Progenitor cell of endocrine pancreas (in vitro differentiated cells): Measurements from ENCODE around the gene LAMB1. TPM values are rescaled to one million over a fixed set of nuclear protein-coding genes. Genes with fewer than 3 reads are reported as not detected.

Experiments used
- DNase-seq: peaks from one replicate; pipeline ENCODE4 v3.0.0; 2021; ENCODE audit warnings: low spot score; ENCODE audit not compliant: unreplicated experiment
- H3K27ac Mint-ChIP-seq: 2 replicates; pipeline ENCODE4 v1.8.0; 2021; ENCODE audit warnings: mild to moderate bottlenecking, moderate library complexity, mixed read lengths
- H3K27me3 Mint-ChIP-seq: 2 replicates; pipeline ENCODE4 v1.8.0; 2021; ENCODE audit warnings: mixed read lengths
- H3K36me3 Mint-ChIP-seq: 2 replicates; pipeline ENCODE4 v1.8.0; 2022; ENCODE audit warnings: mixed read lengths; ENCODE audit not compliant: insufficient read depth
- H3K4me1 Mint-ChIP-seq: 2 replicates; pipeline ENCODE4 v1.8.0; 2021; ENCODE audit warnings: low read depth, mixed read lengths
- H3K4me3 Mint-ChIP-seq: 2 replicates; pipeline ENCODE4 v1.8.0; 2021; ENCODE audit warnings: low read depth, mild to moderate bottlenecking, moderate library complexity, mixed read lengths
- H3K9me3 Mint-ChIP-seq: 2 replicates; pipeline ENCODE4 v1.8.0; 2021; ENCODE audit warnings: low read depth, mixed read lengths
- CTCF ChIP-seq: fragments of 200-600 bp; sonication (generic); IDR thresholded peaks from one replicate; pipeline ENCODE4 v1.5.0; 2021; ENCODE audit warnings: antibody characterized with exemption, mild to moderate bottlenecking; ENCODE audit not compliant: unreplicated experiment
- total RNA-seq: library from RNA; stranded (reverse); gene quantifications from 2 replicates; pipeline ENCODE4 v1.2.1, GENCODE V29; 2021

The LAMB1 gene
- total RNA-seq, 1 donor from 2014 or later: 275 TPM

DNA sequence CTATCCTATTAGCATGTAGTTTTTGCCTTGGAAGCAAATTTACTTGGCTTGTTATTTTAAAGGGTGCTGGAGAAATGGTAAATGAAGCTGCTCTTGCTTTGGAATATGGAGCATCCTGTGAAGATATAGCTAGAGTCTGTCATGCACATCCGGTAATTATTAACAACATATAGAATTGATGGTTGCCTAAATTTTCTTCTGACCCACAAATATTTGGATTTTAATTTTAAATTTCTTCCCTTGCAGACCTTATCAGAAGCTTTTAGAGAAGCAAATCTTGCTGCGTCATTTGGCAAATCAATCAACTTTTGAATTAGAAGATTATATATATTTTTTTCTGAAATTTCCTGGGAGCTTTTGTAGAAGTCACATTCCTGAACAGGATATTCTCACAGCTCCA lies 84.0 kb downstream of the LAMB1 start:
- H3K27ac Mint-ChIP-seq: no peak overlapping the region
- H3K36me3 Mint-ChIP-seq: peaks cover 65% of the 10 kb centered on the region
- H3K9me3 Mint-ChIP-seq: no peaks in the 10 kb centered on the region
- no peak for TF ChIP-seq CTCF
- H3K4me3 Mint-ChIP-seq: no peak overlapping the region
- no peaks in the 10 kb centered on the region for H3K27me3 Mint-ChIP-seq
- H3K4me1 Mint-ChIP-seq: peaks cover 22% of the 10 kb centered on the region
- no peak for DNase-seq

GRCh38 chr7:107917763-107918651 lies 85.0 kb downstream of the LAMB1 start:
- Mint-ChIP-seq H3K4me1 (peaks cover 22% of the 10 kb centered on the region), H3K9me3 (no peaks in the 10 kb centered on the region), H3K4me3 (no peak overlapping the region), H3K27ac (no peak overlapping the region), H3K27me3 (no peaks in the 10 kb centered on the region), H3K36me3 (peaks cover 65% of the 10 kb centered on the region)
- TF ChIP-seq CTCF: no peak
- DNase-seq: no peak

DNA sequence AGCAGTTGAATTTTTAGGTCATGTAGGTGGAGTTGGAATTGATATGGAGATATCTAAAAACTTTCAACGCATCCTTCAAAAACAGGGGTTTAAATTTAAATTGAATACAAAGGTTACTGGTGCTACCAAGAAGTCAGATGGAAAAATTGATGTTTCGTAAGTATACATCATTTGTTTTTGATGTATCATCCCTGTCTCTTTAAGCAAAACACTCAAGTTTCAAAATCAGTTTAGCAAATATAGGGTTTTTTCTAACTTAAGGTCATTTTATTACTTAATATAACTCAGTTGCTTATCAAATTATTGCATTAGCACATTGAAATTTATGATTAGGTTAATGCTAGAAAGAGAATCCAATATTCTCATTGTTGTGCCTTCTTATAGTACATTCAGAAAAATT lies 87.4 kb downstream of the LAMB1 start:
- no peak for TF ChIP-seq CTCF
- Mint-ChIP-seq H3K36me3 (peaks cover 59% of the 10 kb centered on the region), H3K27me3 (no peaks in the 10 kb centered on the region), H3K9me3 (peaks cover 4% of the 10 kb centered on the region), H3K27ac (no peak overlapping the region), H3K4me1 (peaks cover 18% of the 10 kb centered on the region), H3K4me3 (no peak overlapping the region)
- DNase-seq: no peak

- TF ChIP-seq CTCF: no peak
- Mint-ChIP-seq H3K4me1 (peaks cover 11% of the 10 kb centered on the region), H3K36me3 (peaks cover 56% of the 10 kb centered on the region), H3K4me3 (no peak overlapping the region), H3K9me3 (peaks cover 4% of the 10 kb centered on the region), H3K27me3 (no peaks in the 10 kb centered on the region), H3K27ac (peak overlapping the region; percentile 44)
- no peak for DNase-seq
Observed at GRCh38 chr7:107914831-107915230, 88.1 kb downstream of the LAMB1 start.

- no peak overlapping the region for H3K27ac Mint-ChIP-seq
- H3K4me3 Mint-ChIP-seq: no peak overlapping the region
- H3K4me1 Mint-ChIP-seq: peaks cover 10% of the 10 kb centered on the region
- no peak for DNase-seq
- H3K36me3 Mint-ChIP-seq: peaks cover 56% of the 10 kb centered on the region
- TF ChIP-seq CTCF: no peak
- H3K9me3 Mint-ChIP-seq: peaks cover 4% of the 10 kb centered on the region
- H3K27me3 Mint-ChIP-seq: no peaks in the 10 kb centered on the region
Observed at GRCh38 chr7:107913851-107914250, 89.1 kb downstream of the LAMB1 start.
